HG03558 (cell line): ENCODE results near the gene ZNF683.

Experiments
- ATAC-seq: cut with Tn5 transposase; IDR thresholded peaks from one replicate; pipeline ENCODE4 v1.9.1; 2021; ENCODE audit warnings: moderate number of reproducible peaks; ENCODE audit not compliant: unreplicated experiment; ENCODE audit errors: extremely low read depth

The ZNF683 gene

DNA sequence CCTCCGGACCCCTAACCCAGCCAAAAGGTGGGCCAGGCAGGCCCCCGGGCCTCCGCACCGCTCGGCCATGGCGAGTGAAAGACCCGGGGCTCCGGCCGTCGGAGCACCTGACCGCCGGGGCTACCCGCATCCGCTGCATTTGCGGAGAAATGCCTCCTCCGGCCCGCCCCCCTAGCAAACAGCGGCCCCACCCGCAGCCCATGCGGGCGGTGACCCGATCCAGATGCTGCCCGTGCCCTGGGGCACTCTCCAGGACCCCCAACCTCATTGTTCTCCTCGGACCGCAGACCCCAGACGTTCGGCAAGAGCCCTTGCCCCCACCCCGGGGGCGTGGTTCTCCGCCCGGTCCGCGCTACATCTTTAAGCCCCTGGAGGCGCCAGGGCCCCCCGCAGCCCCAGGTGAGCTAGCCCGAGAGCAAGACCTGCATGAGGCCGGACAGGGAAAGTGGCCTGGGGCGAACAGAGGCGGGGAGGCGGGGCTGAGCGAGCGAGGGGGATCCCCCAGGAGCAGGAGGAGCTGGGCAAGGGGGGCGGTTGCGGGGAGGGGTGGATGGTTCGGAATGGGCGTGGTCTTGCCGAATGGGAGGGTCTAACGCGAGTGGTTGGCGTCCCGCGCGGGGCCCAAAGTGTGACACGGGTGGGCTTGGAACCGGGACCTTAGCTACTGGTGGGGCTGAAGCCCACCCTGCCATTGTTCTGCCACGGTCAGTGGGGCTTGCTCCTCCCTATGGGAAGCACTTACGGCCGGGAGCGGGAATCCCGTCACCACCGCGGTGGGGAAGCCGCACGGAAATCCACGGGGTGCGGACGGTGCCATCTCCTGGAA is 12.4 kb downstream of the ZNF683 start:
- ATAC-seq = no peak

DNA sequence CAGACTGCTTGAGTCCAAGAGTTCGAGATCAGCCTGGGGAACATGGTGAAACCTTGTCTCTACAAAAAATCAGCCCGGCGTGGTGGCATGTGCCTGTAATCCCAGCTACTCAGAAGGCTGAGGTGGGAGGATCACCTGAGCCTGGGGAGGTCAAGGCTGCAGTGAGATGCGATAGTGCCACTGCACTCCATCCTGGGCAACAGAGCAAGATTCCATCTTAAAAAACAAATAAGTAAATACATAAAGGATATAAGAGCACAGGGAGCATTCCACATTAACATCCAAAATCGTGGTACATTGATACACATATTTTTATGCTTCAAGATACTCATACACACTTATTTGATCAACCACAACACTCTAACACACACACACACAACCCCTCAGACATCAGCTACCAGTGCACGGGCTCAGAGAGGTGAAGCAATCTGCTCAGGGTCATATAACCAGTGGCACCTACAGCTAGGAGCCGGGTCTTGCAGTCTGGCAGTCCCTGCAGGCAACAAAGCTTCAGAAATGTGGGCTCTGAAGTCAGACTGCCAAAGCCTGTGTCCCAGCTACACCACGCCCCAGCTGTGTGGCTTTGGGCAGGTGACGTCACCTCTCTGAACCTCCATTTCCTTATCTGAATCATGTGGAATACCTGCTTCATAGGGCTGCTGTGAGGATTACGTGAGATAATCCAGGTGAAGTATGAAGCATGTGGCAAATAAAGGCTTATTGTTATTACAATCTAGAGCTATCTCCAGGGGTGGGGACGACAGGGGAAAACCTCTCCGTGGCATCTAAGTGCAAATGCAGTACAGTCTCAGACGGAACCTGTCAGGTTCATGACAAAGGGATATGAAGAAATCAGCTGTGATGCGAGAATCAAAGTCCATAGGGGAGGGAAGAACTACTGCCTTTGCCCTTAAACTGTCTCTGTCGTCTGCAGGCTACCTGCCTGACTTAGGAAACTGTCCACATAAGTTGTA is 13.9 kb downstream of the ZNF683 start:
- ATAC-seq = no peak

DNA sequence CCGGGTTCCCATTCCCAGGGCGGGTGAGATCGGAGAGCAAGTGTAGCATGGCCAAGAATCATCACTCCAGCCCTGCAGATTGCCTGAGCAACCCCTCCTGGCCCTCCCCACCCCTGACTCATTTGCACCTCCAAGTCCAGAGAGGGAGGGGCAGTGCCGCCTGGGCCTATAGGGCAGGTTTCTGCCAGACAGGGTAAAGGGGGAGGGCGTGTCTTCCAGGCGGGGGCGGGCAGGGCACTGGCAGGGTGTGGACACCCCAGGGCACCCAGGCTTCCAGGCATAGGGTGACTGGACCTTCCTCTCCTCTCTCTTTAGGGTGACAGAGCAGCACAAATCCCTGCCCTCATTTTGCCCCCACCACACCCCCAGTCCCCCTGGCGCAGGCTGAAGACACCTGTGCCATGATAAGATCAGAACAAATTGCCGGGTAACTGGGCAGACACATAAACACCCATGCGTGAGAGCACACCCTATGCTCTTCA is 15.4 kb downstream of the ZNF683 start:
- ATAC-seq = no peak

DNA sequence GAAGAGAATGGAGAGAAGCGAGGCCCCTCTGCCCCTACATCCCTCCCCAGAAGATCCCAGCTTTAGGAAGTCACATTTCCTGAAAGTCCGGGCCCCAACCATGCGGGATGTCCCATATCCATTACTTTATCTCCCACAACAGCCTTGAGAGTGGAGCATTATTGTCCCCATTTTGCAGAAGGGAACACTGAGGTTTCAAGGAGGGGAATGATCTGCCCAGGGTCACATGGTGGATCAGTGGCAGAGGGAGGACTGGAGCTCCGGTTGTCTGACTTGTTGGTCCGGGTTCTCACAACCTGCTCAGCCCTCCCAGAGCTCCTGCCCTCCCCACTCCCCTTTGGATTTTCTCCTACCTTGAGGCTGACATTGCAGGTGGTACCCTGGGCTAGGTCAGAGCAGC is 16.4 kb downstream of the ZNF683 start:
- ATAC-seq = no peak

DNA sequence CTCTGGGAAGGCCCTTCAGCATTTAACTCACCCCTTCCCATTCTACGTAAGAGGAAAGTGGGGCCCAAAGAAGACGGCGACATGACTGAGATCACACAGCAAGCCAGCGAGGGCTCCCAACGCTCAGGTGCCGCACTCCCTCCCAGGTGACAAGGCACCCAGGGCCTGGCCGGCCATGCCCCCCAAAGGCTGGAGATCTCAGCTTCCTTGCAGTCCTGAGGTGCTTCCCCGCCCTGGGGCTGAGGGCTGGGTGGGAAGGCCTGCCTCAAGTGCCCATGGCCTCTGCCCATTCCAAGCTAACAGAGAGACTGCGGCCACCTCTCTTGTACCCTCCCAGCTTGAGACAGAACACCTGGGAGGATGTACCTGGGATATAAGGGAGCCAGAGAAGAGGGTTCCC is 17.6 kb downstream of the ZNF683 start:
- ATAC-seq = no peak

DNA sequence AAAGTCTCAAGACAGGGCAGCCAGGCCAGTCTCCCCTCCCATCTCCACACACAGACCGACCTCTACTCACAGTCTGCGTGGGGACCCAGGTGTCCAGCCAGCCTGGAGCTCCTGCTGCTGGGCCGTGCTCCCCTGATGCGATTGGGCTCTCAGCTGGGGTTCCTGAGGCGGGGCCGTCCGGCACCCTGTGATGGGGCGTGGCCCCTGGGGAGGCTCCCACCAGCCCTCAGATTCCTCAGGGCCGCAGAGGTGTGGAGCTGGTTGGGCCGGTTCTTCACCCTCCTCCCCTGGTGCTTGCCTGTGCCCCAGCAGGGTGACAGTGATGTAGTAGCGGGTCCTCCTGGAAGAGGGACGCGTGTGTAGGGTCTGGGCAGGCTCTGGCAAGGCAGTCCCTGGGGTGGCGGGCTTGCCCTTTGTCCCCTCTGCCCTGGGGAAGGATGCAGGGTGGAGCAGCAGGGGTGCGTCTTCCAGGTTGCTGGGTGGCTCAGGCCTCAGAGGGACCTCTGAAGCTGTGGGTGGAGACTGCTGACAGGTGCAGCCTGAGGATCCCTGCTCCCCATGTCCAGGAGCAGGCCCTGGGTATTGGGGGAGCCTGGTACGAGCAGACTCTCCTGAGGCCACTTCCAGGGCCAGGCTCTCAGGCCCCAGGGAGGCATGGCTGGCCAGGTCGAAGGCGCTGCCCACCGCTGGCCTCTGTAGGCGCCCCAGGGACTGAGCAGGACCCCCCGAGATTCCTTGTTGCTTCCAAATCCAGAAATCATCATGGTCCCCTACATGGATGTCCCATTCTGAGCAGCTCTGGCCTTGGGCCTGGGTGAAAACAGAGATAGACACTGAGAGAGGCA is 18.4 kb downstream of the ZNF683 start, which contains the start of gene CRYBG2:
Gene CRYBG2 (minus strand): TSS at position 155 of the 845 bp plus-strand sequence. CDS start 7,473 bp downstream, outside the sequence.
- no peak for ATAC-seq

DNA sequence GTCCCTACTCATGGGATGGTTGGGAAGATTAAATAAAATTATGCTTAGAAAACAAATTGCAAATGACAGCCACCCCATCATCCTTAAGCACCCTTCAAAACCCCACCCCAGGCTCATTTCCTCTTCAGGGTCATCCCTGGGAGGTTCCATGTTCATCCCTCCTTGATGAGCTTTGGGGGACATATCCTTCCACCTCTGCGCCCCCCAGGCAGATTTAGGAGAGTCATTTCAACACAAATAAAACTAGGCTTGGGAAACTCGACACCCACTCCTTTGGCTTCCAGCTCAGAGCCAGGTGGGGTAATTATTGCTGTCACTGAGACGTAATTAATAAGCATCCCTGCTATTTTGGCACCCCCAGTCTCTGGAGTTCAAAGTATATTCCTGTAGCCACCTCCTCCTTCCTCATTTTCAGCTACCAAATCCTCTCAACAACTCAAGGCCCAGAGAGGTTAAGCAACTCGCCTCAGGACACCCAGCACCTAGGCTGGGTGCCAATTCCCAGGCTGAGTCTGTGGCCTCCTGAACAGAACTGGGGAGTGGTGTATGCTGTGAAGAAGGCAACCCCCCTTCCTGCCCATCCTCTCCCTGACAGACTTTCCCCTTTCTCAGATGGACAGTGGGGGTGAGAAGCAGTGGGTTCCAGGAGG is 19.2 kb downstream of the ZNF683 start:
- ATAC-seq = no peak

DNA sequence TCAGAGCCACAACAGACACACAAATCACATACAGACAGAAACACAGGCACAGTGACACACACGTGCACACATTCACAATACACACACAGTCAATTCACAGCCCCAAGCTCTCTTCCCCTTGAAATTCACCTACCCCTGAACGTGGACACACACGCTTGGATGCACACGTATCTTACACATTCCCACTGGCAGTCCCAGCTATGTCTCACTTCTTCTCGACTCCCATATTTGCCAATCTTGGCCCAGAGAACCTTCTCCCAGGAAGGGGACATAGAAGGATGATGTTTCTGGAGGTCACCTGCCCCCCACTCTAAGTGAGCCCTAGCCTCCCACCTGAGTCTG is 20.2 kb downstream of the ZNF683 start:
- no peak for ATAC-seq

DNA sequence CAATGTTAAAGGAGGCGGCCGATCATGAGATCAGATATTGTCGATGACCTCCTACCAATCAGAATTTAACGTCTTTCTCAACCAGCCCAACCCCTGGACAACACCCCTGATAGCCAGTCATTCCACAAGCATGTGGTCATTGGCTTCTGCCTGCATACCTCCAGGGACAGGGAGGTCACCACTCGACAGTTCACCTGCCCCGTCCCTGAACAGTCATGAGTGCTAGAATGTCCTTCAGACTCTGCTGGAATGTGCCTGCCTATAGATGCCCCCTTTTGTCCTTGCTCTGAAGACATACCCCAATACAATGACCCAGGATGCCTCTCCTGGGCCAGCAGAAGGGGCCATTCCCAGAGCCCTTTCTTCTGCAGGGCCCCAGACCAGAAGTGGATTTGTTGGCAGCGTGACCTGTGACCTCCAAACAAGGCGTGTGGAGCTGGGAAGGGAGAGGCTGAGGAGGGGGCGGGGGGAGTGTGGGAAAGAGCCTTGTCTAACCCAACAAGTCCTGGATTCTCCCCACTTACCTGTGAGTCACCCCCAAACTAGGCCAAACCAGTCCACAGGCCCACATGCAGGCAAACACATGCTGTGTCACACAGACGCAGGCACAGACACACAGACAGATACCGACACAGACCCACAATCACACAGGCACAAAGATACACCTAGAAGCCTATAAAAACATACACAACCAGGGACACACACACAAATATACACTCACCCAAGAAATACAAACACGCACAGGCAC is 20.8 kb downstream of the ZNF683 start:
- ATAC-seq = no peak

DNA sequence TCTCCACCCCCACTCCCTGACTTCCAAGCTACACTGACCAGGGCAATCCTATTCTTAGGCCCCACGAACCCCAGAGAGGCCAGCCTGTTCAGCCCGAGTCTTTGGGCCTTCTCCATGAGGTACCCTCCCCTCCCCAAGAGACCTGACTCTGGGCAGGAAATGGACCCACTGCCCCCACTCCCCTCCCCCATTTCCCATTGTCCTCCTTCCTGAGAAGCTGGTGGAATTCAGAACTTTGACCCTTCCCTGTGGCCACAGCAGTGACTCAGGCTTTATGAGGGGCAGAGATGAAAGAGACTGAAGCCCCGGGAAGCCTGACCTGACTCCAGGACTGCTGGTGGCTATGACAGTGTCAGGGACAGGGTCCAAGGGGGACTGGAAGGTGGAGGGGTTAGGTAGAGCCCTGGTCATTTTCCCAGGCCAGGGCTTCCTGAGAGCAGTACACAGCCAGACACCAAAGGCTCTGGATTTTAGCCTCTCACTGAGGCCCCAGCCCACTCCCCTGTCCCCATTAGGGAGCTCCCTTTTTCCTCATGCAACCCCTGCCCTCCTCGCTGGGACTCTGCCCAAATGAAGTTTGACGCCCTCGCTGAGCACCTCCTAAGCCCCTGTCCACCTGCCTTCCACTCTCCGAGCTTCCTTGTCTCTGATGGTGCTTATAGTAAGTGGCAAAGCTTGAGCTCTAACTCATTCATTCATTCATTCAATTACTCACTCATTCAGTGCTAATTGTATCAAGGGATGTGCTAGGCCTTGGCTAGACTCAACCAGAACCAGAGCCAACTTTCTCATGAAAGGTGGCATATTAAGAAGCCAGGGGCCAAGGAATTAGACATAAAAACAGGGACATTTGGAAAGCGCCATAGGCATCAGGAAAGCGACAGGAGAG is 21.6 kb downstream of the ZNF683 start:
- no peak for ATAC-seq

DNA sequence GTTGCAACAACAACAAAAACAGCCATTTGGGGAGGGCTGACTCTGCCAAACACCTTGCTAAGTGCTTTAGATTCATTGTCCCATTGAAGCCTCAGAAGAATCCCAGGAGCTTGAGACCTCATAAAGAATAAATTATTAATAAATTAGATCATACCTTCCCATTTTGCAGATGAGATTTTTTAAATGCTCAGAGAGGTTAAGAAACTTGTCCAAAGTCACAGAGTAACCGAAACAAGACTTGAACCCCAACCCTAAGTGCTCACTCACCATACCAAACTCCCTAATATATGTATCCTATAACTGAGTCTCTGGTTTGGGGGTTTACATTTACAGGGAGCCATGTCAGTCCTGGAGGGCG is 22.2 kb downstream of the ZNF683 start:
- no peak for ATAC-seq

DNA sequence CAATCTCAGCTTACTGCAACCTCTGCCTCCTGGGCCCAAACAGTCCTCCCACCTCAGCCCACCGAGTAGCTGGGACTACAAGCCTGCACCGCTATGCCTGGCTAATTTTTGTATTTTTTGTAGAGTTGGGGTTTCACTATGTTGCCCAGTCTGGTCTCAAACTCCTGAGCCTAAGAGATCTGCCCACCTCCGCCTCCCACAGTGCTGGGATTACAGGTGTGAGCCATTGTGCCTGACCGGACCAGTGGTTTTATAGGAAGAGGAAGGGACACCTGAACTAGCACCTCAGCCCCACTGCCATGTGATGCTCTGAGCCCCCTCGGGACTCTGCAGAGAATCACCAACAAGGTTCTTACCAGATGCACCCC is 22.7 kb downstream of the ZNF683 start:
- ATAC-seq = no peak

DNA sequence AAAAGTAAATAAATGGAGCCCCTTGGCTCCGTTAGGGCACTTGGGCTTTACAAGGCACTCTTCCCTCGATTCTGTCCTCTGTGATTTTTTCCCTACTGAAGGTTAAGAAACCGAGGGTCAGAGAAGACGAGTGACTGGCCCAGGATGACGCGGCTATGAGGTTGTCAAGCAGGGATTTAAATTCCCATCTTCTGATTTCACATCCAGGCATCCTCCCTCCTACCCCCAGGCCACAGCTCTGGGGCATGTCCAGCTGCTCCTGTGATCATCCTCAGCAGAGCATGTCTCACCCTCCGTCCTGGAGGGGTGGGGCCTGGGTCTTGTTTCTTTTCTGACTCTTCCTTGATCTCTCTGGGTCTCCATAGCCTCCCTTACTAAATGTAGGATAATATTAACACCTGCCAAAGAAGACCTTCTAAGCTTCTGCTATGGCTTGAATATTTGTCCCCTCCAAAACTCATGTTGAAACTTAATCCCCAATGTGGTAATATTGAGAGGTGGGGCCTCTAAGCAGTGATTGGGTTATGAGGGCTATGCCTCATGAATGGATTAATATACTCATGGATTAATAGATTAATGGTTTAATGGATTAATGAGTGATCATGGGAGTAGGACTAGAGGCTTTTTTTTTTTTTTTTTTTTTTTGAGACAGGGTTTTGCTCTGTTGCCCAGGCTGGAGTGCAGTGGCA is 23.2 kb downstream of the ZNF683 start:
- no peak for ATAC-seq

DNA sequence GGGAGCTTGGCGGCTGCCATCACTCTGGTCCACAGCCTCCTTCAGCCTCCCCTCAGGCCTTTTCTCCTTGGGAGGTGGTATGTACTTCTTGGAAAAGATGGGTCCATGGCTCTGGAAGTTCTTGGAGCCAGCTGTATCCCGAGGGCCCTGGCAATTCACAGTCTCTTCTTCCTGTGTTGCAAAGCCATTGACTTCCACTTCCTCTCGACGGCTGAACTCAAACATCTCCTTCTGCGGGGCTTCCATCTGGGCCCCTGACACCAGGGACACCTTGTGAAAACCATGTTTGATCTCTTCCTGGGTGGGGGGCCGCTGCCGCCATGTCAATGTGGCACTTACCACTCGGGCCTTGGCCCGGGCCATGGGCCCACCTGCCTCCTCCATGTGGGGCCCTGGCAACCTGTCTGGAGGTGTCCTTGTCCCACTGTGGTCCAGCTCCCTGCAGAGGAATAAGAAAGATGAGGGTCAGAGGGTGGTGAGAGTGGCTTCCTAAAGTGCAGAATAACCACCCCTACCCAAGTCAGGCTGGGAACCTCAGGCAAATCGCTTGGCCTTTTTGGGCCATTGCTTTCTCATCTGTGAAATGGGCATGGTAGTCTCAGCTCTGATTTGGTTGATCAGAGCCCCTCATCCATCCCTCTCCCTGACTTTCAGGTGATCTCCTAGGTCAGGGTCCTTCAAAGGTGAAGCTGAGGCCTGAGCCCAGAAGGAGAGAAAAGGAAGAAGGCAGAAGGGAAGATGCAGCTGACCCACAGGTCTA is 26.1 kb downstream of the ZNF683 start:
- no peak for ATAC-seq

DNA sequence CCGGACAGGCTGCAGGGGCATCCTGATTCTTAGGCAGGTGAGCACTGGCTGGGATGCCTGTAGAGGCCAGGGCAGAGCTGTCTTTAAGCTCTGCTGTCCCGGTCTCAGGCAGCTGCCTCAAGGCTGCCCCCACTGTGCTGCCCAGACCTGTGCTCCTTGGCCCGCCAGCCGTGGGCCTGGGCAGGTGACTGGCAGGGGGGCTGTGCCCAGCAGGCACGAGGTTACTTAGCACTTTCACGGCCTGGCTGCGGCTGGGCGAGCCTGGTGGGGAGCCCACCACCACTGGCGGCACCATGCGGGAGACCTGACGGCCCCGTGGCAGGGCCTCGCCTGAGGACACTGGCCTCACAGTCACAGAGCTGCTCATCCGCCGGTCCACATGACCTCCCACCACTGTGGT is 26.8 kb downstream of the ZNF683 start:
- no peak for ATAC-seq

DNA sequence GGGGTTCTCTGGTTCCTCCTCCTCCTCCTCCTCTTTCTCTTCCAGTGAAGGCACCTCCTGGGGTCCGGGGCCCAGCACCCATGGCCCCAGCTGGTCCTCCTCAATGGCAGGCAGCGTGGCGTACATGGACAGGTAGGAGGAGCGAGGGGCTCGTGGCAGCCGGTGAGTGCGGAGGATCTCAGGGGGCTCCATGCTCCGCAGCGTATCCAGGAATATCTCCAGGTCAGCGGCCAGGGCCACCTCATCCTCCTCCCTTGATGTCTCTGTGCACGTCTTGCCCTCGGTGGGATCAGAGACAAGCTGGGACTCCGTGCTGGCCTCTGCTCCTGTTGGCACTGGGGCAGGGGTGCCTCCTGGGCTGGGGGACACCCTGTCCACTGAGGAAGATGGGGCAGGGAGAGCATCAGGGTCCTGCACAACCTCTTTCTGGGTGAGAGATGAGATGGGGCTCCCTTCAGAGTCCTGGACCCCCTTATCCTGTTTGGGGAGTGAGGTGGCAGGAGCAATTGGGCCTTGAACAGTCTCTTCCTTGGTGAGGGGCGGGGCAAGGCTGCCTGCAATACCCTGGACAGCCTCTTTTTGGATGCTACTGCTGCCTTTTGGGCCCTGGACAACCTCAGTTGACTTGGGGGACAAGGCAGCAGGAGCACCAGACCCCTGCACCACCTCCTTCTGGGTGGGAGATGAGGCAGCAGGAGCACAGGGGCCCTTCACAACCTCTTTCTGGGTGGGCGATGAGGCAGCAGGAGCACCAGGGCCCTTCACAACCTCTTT is 28.2 kb downstream of the ZNF683 start:
- ATAC-seq = no peak
